ENCODE data around the gene GFRA4.

Gene GFRA4

DNA sequence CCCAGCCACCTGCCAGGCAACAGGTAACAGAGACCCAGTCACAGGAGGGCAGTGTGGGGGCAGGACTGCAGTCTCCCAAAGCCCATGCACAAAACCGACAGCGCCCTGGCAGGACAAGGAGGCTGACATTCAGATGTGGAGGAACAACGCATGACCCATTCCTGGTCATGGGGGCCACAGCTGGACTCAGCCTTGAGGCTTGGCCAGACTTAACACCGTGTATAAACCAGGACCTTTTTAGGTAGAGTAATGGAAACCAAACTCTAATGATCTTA lies 8.1 kb downstream of the GFRA4 start:
- H3K4me3 ChIP-seq (ENCODE audit: low read depth, low read length), result no peak overlapping the region

DNA sequence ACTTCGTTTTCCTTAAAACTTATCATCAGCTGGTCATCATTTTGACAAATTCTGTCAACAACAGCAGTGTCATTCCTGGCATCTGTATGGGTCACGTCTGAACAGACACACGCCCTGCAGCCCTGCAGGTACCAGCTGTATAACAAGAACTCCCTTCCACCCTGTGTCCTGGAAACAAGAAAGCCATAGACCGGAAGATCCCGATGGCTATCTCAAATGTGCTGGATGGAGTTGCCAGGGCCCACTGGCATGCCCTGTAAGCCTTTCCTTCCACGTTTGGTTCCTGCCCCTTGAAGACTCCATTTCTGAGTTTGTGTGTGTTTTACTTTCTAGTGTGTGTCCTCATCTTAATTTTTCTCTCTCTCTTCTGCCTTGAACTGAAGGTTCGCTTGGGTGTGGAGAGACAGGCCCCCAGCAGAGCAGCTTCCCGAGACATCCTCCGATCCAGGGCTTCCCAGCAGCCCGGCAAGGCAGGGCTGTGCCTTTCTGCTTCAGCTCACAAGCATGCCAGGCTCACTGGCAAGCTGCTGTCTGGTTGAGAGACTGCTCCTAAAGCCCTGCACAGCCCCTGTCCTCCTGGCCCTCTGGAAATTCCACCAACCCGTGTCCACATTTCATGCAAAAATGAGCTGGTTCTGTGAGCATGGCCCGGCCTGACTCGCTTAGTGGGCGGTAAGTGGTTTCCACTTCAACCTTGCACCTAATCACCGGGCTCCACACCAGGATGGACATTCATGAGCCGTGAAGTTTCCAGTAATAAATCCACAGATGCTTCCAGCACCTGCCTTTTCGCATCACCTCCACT lies 8.7 kb downstream of the GFRA4 start:
- no peak overlapping the region for H3K4me3 ChIP-seq (ENCODE audit: low read depth, low read length)

GRCh38 chr20:3653921-3654320 lies 9.3 kb downstream of the GFRA4 start:
- H3K4me3 ChIP-seq (ENCODE audit: low read depth, low read length), result no peak overlapping the region

DNA sequence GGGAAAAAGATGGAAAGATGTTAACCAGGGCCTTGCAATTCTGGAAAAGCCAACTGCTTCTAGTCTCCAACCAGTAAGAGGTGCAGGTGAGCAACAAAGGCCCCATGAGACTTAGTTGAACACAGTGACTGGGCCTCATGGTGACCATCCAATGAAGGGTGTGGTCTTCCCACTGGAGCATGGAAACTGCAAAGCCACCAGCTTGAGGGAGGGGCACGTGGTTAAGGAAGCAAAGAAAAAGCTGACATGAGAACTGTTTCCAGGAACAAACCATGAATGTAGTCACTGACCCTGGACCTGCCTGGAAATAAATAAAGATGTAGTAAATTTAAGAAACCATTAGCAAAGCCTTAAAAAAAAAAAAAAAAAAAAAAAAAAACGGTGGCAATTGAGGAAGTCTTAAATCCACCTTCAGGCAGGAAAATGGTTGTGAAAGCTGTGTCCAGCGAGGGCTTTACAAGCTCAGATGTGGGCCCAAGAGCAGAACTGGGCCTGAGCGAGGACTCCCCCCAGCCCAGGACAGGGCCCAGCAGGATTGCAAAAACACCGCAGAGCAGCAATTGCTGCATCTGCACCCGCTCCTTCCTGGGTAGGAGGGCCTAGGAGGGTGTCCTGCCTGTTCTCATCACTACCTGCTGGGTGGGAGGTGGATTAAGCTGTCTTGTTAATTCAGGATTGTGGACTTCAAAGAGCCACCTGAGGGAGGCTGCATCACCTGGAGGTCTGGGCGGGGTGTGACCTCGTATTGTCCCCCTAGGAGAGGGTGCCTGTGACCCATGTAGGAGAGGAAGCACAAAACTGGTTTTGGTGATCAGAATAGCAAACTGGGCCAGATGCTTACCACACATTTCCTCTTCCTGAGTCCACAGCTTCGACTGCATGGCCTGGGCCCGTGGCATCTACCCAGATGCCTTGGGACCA lies 10.3 kb downstream of the GFRA4 start:
- H3K4me3 ChIP-seq (ENCODE audit: low read depth, low read length), result no peak overlapping the region

DNA sequence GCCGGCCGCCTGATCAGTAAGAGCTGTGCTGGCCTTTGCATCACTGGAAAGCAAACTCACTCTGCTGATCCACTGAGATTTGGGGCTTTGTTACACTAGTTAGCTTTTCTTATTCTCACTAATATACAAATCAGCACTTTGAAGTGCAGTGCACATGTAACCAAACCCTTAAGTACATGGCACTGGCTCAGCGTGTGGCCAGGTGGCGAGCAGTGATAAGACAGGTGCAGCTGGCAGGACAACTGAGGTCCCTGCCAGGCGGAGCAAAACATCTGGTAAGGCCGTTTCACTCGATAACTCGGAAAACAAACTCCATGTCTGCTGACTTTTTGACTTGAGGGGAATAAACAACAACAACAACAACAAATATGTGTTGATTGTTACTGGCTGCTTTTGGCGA lies 11.0 kb downstream of the GFRA4 start:
- no peak overlapping the region for H3K4me3 ChIP-seq (ENCODE audit: low read depth, low read length)

GRCh38 chr20:3651204-3651962 lies 11.8 kb downstream of the GFRA4 start:
- no peak overlapping the region for H3K4me3 ChIP-seq (ENCODE audit: low read depth, low read length)

DNA sequence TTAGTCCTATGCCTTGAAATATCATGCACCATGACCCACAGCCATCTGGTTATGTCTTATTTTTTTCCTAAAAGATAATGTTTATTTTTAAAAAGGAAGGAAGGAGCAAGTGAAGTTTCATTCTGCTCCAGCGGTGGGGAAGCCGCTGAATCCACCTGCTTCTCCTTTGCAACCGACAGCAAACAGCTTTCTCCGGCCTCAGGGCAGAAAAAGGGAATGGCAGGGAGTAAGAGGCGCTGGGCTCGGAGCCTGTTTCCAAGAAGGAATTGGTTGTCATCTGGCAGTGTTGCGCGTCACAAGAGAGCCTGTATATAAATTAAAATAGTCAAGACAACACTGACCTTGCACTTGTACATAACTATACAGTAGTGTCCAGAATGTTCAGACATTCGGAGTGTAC lies 14.2 kb downstream of the GFRA4 start:
- H3K4me3 ChIP-seq (ENCODE audit: low read depth, low read length), result no peak overlapping the region

GRCh38 chr20:3647473-3647872 lies 15.7 kb downstream of the GFRA4 start:
- H3K4me3 ChIP-seq (ENCODE audit: low read depth, low read length), result no peak overlapping the region

GRCh38 chr20:3646651-3647050 lies 16.5 kb downstream of the GFRA4 start:
- no peak overlapping the region for H3K4me3 ChIP-seq (ENCODE audit: low read depth, low read length)

- H3K4me3 ChIP-seq (ENCODE audit: low read depth, low read length), result no peak overlapping the region
These were observed 17.1 kb downstream of the GFRA4 start for GRCh38 chr20:3646067-3646440.

- no peak overlapping the region for H3K4me3 ChIP-seq (ENCODE audit: low read depth, low read length)
These were observed 17.7 kb downstream of the GFRA4 start for GRCh38 chr20:3645309-3646066.

GRCh38 chr20:3640259-3640658 lies 22.9 kb downstream of the GFRA4 start:
- H3K4me3 ChIP-seq (ENCODE audit: low read depth, low read length), result no peak overlapping the region

GRCh38 chr20:3635346-3635745 lies 27.9 kb downstream of the GFRA4 start:
- no peak overlapping the region for H3K4me3 ChIP-seq (ENCODE audit: low read depth, low read length)

- H3K4me3 ChIP-seq (ENCODE audit: low read depth, low read length), result no peak overlapping the region
These were observed 29.2 kb downstream of the GFRA4 start for GRCh38 chr20:3633913-3634478.

- H3K4me3 ChIP-seq (ENCODE audit: low read depth, low read length), result no peak overlapping the region
These were observed 30.7 kb downstream of the GFRA4 start for GRCh38 chr20:3632311-3633004.

- H3K4me3 ChIP-seq (ENCODE audit: low read depth, low read length), result no peak overlapping the region
These were observed 31.7 kb downstream of the GFRA4 start for GRCh38 chr20:3631534-3631933.

GRCh38 chr20:3630429-3630828 lies 32.8 kb downstream of the GFRA4 start:
- no peak overlapping the region for H3K4me3 ChIP-seq (ENCODE audit: low read depth, low read length)

DNA sequence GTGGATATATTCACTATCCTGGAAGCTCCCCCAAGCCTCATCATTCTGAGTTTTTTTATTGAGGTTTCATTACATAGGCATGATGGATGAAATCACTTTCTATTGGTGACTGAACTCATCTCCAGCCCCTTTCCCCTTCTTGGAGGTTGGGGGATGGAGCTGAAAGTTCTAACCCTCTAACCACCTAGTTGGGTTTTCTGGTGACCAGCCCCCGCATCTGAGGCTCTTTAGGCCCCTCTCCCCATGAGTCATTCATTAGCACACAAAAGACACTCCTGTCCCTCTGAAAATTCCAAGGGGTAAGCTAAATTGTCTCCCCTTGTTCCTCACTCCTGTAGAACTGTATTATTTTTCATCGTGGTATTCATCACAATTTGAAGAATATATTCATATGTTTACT lies 33.3 kb downstream of the GFRA4 start:
- no peak overlapping the region for H3K4me3 ChIP-seq (ENCODE audit: low read depth, low read length)

DNA sequence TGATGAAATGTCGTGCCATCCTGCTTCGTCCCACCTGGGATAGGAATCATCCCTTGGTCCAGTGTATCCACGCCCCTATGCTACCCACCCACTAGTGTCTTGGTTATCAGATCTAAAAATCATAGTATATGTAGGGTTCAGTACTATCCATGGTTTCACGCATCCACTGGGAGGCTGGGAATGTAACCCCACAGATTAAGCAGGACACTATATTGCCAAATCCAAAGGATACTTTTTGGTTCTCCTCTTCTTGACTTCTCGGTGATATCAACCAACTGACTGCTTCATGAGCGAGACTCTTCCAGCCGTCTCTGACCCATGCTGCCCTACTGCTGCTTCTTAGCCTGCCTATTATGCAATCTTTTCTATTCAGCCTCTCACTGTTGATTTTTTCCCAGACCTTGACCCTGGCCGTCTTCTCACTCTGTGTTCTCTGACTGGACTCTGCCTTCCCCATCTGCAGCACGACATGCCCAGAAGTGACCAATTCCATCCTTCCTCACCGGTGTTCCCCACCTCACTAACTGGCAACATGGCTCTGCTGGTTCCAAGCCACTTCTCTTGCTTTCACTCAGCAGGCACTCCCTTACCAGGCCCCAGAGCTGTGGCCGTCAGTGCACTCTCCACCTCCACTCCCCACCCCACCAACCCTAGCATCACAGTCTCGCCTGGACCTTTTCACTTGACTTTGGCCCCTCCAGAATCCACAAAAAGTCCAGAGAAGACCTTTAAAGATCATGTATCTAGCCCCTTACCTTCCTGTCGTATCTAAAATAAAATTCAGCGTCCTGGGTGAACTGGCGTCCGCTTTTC lies 34.5 kb downstream of the GFRA4 start:
- no peak overlapping the region for H3K4me3 ChIP-seq (ENCODE audit: low read depth, low read length)

Data from iPS-11a (cell line).